ENCODE data around the gene PKD1L1.

GRCh38 chr7:47866120-47866519, 82.1 kb downstream of the PKD1L1 start:
- TF ChIP-seq POLR2A (IDR thresholded peaks at IDR 0.05) (no peak), CTCF (IDR thresholded peaks at IDR 0.05) (no peak), POLR2AphosphoS5 (IDR thresholded peaks at IDR 0.05) (no peak)

Measured in prostate gland (tissue), 2 donors.